ENCODE measurements around the gene TRAF4. TPM values are rescaled to one million over a fixed set of nuclear protein-coding genes. Genes with fewer than 3 reads are reported as not detected.

The TRAF4 gene
- total RNA-seq, 1 donor from 2014 or later = 143 TPM

GRCh38 chr17:28756049-28756804 lies 12.4 kb downstream of the TRAF4 start:
- no peak for FAIRE-seq

DNA sequence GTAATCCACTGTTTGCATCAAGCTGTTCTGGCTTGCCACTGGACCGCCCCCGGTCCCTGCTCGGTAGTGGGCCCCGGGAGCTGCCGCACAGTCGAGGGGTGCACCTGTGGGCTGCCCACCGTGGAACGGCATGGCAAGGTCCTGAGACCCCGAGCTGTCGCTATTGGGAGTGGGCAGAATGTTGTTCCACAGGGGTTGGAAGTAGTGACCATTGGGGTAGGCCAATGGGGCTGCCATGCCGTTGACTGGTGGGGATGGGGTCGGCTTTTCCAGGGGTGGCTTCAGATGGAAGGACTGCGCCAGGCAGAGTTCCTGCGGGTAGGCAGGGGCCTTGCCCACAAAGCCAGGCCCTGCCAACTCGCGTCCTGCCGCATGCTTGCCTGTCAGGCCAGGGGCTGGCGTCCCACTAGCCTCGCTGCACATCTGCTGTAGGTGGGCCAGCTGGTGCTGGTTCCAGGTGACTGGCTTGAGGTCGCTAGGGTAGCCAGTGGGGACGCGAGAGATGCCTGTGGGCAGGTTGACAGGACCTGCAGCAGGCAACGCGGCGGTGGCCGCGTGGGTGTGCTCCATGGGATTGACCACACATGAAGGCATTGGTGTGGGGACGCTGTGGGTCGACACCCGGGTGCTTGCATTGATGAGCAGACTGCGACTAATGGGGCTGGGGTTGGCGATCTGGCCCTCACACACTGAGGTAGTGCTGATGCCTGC lies 14.8 kb downstream of the TRAF4 start:
- Histone ChIP-seq H4K20me1 (ENCODE audit: insufficient read depth, low read length) (peaks cover 69% of the 10 kb centered on the region), H3K4me3 (ENCODE audit: insufficient read depth, low read depth, low read length) (no peak overlapping the region), H3K9ac (ENCODE audit: low read length) (no peak overlapping the region), H2AFZ (ENCODE audit: low read depth, low read length) (no peak overlapping the region), H3K9me3 (ENCODE audit: insufficient read depth, low read depth, low read length) (no peaks in the 10 kb centered on the region), H3K79me2 (ENCODE audit: insufficient read depth, low read length) (peaks cover 5% of the 10 kb centered on the region), H3K4me1 (ENCODE audit: insufficient read depth, low read length) (no peaks in the 10 kb centered on the region), H3K4me2 (ENCODE audit: low read length) (no peak overlapping the region), H3K27me3 (ENCODE audit: insufficient read depth, low read length) (no peaks in the 10 kb centered on the region), H3K36me3 (ENCODE audit: insufficient read depth, low read length) (peaks cover 2% of the 10 kb centered on the region), H3K27ac (ENCODE audit: low read depth, low read length) (no peak overlapping the region)
- Mint-ChIP-seq H3K9me3 (ENCODE audit: unreplicated experiment) (no peaks in the 10 kb centered on the region), H3K4me1 (ENCODE audit: low read depth, unreplicated experiment) (peaks cover 15% of the 10 kb centered on the region), H3K36me3 (ENCODE audit: low read depth, unreplicated experiment) (peaks cover 15% of the 10 kb centered on the region), H3K27me3 (ENCODE audit: low read depth, unreplicated experiment) (no peaks in the 10 kb centered on the region), H3K4me3 (ENCODE audit: unreplicated experiment) (no peak overlapping the region), H3K27ac (ENCODE audit: unreplicated experiment) (no peak overlapping the region)
- no peak for DNase-seq (ENCODE audit: low read depth)
- TF ChIP-seq EZH2 (IDR thresholded peaks at IDR 0.05; ENCODE audit: insufficient read depth, low read length) (no peak), CTCF (IDR thresholded peaks at IDR 0.05; ENCODE audit: insufficient read depth, low read depth, low read length) (no peak)
- FAIRE-seq = no peak

More at GRCh38 chr17:28756049-28756804, 12.4 kb downstream of the TRAF4 start:
- Mint-ChIP-seq H3K4me3 (ENCODE audit: unreplicated experiment) (no peak overlapping the region), H3K27me3 (ENCODE audit: low read depth, unreplicated experiment) (no peaks in the 10 kb centered on the region), H3K9me3 (ENCODE audit: unreplicated experiment) (no peaks in the 10 kb centered on the region), H3K27ac (ENCODE audit: unreplicated experiment) (peak overlapping the region; percentile 6), H3K4me1 (ENCODE audit: low read depth, unreplicated experiment) (peaks cover 15% of the 10 kb centered on the region), H3K36me3 (ENCODE audit: low read depth, unreplicated experiment) (peaks cover 20% of the 10 kb centered on the region)
- Histone ChIP-seq H3K36me3 (ENCODE audit: insufficient read depth, low read length) (peaks cover 10% of the 10 kb centered on the region), H3K27me3 (ENCODE audit: insufficient read depth, low read length) (no peaks in the 10 kb centered on the region), H3K4me1 (ENCODE audit: insufficient read depth, low read length) (no peaks in the 10 kb centered on the region), H3K79me2 (ENCODE audit: insufficient read depth, low read length) (peaks cover 4% of the 10 kb centered on the region), H3K9ac (ENCODE audit: low read length) (no peak overlapping the region), H3K9me3 (ENCODE audit: insufficient read depth, low read depth, low read length) (no peaks in the 10 kb centered on the region), H3K4me2 (ENCODE audit: low read length) (no peak overlapping the region), H3K27ac (ENCODE audit: low read depth, low read length) (no peak overlapping the region), H3K4me3 (ENCODE audit: insufficient read depth, low read depth, low read length) (no peak overlapping the region), H2AFZ (ENCODE audit: low read depth, low read length) (no peak overlapping the region), H4K20me1 (ENCODE audit: insufficient read depth, low read length) (peaks cover 65% of the 10 kb centered on the region)
- no peak for DNase-seq (ENCODE audit: low read depth)
- TF ChIP-seq EZH2 (IDR thresholded peaks at IDR 0.05; ENCODE audit: insufficient read depth, low read length) (no peak), CTCF (IDR thresholded peaks at IDR 0.05; ENCODE audit: insufficient read depth, low read depth, low read length) (no peak)
